ENCODE data around the gene PJA1.
A peak's percentile ranks its signal among the peaks of the same experiment; 100 is the strongest.

The PJA1 gene

DNA sequence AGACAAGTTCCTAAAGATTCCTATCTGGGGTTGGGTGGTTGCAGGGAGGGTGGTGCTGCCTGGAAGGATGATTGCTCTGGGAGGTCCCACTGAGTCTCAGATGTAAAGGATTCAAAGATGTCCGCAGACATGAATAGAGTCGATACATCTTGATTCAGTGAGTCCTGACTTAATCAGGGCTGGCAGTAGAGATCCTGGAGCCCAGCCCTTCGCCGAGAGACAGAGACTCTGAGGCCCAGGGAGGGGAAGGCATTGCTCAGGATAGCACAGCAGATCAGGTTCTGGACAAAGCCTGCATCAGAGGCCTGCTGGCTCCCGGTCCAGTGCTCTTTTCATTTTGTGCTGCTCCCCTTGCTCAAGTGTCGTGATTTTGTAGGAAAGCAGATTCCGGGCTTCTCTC is 21.7 kb downstream of the PJA1 start:
- Histone ChIP-seq H3K9ac (ENCODE audit: insufficient read length, low read depth) (no peak overlapping the region), H3K36me3 (ENCODE audit: insufficient read depth, insufficient read length, low read length) (no peaks in the 10 kb centered on the region), H3K4me3 (ENCODE audit: insufficient read length, low read depth) (no peak overlapping the region), H3K27me3 (ENCODE audit: insufficient read depth, insufficient read length) (no peaks in the 10 kb centered on the region), H3K4me1 (ENCODE audit: insufficient read depth, insufficient read length) (peaks cover 16% of the 10 kb centered on the region), H3K9me3 (ENCODE audit: insufficient read depth, low read length) (no peaks in the 10 kb centered on the region)
- no peak for TF ChIP-seq ZNF274 (IDR thresholded peaks at IDR 0.05; ENCODE audit: low read depth, low read length)
- no peak for TF ChIP-seq SUZ12 (IDR thresholded peaks at IDR 0.05; ENCODE audit: extremely low read depth, insufficient read depth, insufficient read length)
- TF ChIP-seq YY1 (IDR thresholded peaks at IDR 0.05; ENCODE audit: insufficient read depth, insufficient read length) = no peak
- DNase-seq (ENCODE audit: low read depth, low spot score) = no peak

DNA sequence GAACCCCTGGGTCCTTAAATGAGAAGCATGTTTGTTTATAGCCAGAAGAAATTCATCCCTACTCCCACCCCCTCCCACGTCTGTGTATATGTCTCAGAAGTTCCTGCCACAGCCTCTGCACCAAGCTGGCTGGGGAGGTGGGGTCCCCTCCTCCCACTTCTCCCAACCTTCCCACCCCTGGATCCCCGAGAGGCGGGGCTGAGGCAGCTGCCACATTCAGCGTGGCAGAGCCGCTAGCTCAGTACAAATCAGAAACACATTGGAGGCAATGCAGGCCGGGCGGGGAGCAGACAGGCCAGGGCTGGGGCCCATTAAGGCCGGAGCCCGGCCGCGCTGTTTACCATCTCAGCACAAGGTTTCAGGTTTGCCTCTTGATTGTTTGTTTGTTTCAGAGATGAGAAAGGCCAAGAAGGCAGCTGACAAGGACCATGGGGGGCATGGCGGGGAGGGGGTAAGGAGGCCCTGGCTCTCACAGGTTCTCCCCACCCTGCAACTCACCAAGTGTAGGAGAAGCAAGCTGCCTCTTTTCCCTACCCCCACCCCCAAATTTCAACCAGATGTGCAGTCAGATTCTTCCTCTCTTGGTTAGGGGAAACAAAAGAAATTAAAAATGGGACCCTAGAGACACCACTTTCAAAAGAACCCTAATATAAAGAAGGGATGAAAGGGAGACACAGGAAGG is 22.3 kb downstream of the PJA1 start:
- no peak overlapping the region for H3K4me3 ChIP-seq (ENCODE audit: insufficient read length, low read depth)
- no peaks in the 10 kb centered on the region for H3K36me3 ChIP-seq (ENCODE audit: insufficient read depth, insufficient read length, low read length)
- H3K9ac ChIP-seq (ENCODE audit: insufficient read length, low read depth) = no peak overlapping the region
- TF ChIP-seq SUZ12 (IDR thresholded peaks at IDR 0.05; ENCODE audit: extremely low read depth, insufficient read depth, insufficient read length) = no peak
- no peaks in the 10 kb centered on the region for H3K27me3 ChIP-seq (ENCODE audit: insufficient read depth, insufficient read length)
- peaks cover 16% of the 10 kb centered on the region for H3K4me1 ChIP-seq (ENCODE audit: insufficient read depth, insufficient read length)
- no peaks in the 10 kb centered on the region for H3K9me3 ChIP-seq (ENCODE audit: insufficient read depth, low read length)
- DNase-seq (ENCODE audit: low read depth, low spot score) = no peak

DNA sequence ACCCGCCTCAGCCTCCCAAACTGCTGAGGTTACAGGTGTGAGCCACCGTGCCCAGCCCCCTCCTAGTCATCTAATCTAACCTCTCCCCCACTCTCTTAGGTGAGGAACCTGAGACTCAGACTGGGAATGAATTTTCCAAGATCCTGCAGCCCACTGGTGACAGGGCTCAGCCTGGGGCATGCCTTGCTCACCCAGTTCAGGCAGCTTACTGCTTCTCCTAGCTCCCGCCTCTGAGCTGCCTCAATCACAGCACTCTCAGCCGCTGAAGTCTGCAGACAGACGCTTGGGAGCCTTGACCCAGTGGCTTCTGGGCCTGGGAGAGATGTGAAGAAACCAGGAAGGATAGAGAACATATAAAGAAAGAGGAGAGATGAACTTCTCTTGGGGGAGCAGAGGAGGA is 24.4 kb downstream of the PJA1 start:
- TF ChIP-seq ZNF274 (IDR thresholded peaks at IDR 0.05; ENCODE audit: low read depth, low read length) (no peak), SUZ12 (IDR thresholded peaks at IDR 0.05; ENCODE audit: extremely low read depth, insufficient read depth, insufficient read length) (no peak), YY1 (IDR thresholded peaks at IDR 0.05; ENCODE audit: insufficient read depth, insufficient read length) (no peak)
- DNase-seq (ENCODE audit: low read depth, low spot score) = no peak
- no peak overlapping the region for H3K4me3 ChIP-seq (ENCODE audit: insufficient read length, low read depth)
- no peaks in the 10 kb centered on the region for H3K36me3 ChIP-seq (ENCODE audit: insufficient read depth, insufficient read length, low read length)
- no peak overlapping the region for H3K9ac ChIP-seq (ENCODE audit: insufficient read length, low read depth)
- H3K9me3 ChIP-seq (ENCODE audit: insufficient read depth, low read length) = no peaks in the 10 kb centered on the region
- no peaks in the 10 kb centered on the region for H3K27me3 ChIP-seq (ENCODE audit: insufficient read depth, insufficient read length)
- peaks cover 16% of the 10 kb centered on the region for H3K4me1 ChIP-seq (ENCODE audit: insufficient read depth, insufficient read length)

DNA sequence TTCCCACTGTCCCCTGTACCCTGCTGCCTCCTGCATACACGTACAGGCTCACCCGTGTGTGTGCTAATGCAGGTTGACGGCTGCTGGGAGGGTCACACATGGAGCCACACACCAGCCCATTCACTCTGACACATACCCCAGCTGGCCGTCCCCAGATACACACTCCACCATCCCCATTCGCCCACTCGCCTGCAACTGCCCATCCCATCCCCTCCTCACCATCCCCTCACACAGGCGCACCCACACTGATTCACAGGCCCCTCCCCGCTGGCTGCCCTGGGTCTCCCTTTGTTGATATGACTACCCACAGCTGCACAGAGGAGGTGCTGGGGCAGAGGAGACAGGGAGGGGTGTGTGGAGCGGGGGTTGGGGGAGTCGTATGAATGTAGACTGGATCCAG is 25.7 kb downstream of the PJA1 start:
- Histone ChIP-seq H3K9ac (ENCODE audit: insufficient read length, low read depth) (peak overlapping the region; percentile 28), H3K4me3 (ENCODE audit: insufficient read length, low read depth) (no peak overlapping the region), H3K36me3 (ENCODE audit: insufficient read depth, insufficient read length, low read length) (no peaks in the 10 kb centered on the region), H3K4me1 (ENCODE audit: insufficient read depth, insufficient read length) (peaks cover 16% of the 10 kb centered on the region), H3K27me3 (ENCODE audit: insufficient read depth, insufficient read length) (no peaks in the 10 kb centered on the region), H3K9me3 (ENCODE audit: insufficient read depth, low read length) (no peaks in the 10 kb centered on the region)
- DNase-seq (ENCODE audit: low read depth, low spot score) = no peak
- TF ChIP-seq SUZ12 (IDR thresholded peaks at IDR 0.05; ENCODE audit: extremely low read depth, insufficient read depth, insufficient read length) (no peak), ZNF274 (IDR thresholded peaks at IDR 0.05; ENCODE audit: low read depth, low read length) (no peak), YY1 (IDR thresholded peaks at IDR 0.05; ENCODE audit: insufficient read depth, insufficient read length) (no peak)

DNA sequence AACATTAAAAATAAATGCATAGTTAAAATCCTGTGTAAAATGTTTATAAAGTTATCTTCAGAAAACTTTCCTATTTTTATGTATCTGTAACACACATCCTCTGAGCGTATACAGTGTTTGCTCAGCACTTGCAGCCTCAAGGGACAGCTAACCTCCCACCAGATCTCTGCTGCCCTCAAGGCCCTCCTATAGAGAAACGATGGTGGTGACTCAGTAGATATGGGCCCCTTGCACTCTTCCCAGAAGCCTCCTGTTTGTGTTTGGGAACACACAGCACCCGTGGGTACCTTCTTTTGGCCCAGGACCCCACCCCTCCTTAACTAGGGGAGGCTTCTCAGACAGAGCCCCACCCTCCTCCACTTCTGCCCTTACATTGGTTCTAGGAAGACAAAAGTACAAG is 26.7 kb downstream of the PJA1 start:
- Histone ChIP-seq H3K9ac (ENCODE audit: insufficient read length, low read depth) (peak overlapping the region; percentile 34), H3K4me1 (ENCODE audit: insufficient read depth, insufficient read length) (peaks cover 16% of the 10 kb centered on the region), H3K36me3 (ENCODE audit: insufficient read depth, insufficient read length, low read length) (no peaks in the 10 kb centered on the region), H3K4me3 (ENCODE audit: insufficient read length, low read depth) (no peak overlapping the region), H3K9me3 (ENCODE audit: insufficient read depth, low read length) (no peaks in the 10 kb centered on the region), H3K27me3 (ENCODE audit: insufficient read depth, insufficient read length) (no peaks in the 10 kb centered on the region)
- no peak for TF ChIP-seq SUZ12 (IDR thresholded peaks at IDR 0.05; ENCODE audit: extremely low read depth, insufficient read depth, insufficient read length)
- TF ChIP-seq ZNF274 (IDR thresholded peaks at IDR 0.05; ENCODE audit: low read depth, low read length) = no peak
- no peak for TF ChIP-seq YY1 (IDR thresholded peaks at IDR 0.05; ENCODE audit: insufficient read depth, insufficient read length)
- no peak for DNase-seq (ENCODE audit: low read depth, low spot score)

DNA sequence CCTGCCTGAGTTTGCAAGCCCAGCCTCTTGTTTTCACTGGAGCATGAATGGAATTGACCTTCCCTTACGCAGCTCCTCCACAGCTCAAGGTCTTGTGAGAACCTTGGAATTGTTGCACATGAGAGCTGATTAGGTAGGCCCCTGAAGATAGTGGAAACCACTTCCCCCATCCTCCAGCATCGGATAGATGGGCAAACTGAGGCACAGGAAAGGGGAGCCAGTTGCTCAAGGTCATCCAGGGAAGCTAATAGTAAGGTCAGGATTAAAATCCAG is 27.2 kb downstream of the PJA1 start:
- H3K27me3 ChIP-seq (ENCODE audit: insufficient read depth, insufficient read length) = no peaks in the 10 kb centered on the region
- no peaks in the 10 kb centered on the region for H3K9me3 ChIP-seq (ENCODE audit: insufficient read depth, low read length)
- H3K9ac ChIP-seq (ENCODE audit: insufficient read length, low read depth) = peak overlapping the region; percentile 50
- H3K4me1 ChIP-seq (ENCODE audit: insufficient read depth, insufficient read length) = peaks cover 16% of the 10 kb centered on the region
- H3K4me3 ChIP-seq (ENCODE audit: insufficient read length, low read depth) = no peak overlapping the region
- DNase-seq (ENCODE audit: low read depth, low spot score) = no peak
- H3K36me3 ChIP-seq (ENCODE audit: insufficient read depth, insufficient read length, low read length) = no peaks in the 10 kb centered on the region
- TF ChIP-seq ZNF274 (IDR thresholded peaks at IDR 0.05; ENCODE audit: low read depth, low read length) = no peak
- TF ChIP-seq YY1 (IDR thresholded peaks at IDR 0.05; ENCODE audit: insufficient read depth, insufficient read length) = no peak
- no peak for TF ChIP-seq SUZ12 (IDR thresholded peaks at IDR 0.05; ENCODE audit: extremely low read depth, insufficient read depth, insufficient read length)

DNA sequence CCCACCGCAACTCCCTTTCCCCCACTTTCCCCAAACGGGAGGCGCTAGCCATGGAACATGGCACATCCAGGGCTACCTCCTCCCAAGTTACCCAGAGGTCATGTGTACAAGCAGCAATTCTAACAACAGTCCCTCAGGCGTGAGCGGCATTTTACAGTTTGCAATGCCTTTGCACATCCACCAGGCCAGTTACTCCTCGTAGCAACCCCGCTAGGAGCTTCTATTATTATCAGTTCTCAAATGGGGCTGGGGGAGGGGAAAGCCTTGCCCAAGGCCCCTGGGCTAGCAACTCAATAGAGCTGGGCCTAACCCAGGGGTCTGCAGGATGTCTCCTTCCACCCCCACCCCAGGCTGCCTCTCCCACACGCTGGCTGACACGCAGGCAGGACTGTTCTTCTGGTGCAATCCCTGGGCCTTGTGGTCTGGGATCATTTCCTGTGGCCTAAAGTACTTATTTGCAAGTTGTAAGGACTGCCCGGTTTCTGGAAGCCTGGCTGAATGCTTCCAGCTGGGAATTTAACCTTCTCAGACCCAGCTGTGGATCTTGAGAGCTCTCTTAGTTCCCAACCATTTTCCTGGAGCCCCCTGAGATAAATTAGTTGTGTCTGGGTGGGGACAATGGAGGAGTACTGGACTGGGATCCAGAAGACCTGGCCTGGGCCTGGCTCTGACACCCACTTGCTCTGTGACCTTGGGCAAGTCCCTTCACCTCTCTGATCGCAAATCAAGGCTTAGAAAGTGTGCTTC is 27.7 kb downstream of the PJA1 start:
- Histone ChIP-seq H3K36me3 (ENCODE audit: insufficient read depth, insufficient read length, low read length) (no peaks in the 10 kb centered on the region), H3K4me1 (ENCODE audit: insufficient read depth, insufficient read length) (peaks cover 21% of the 10 kb centered on the region)
- DNase-seq (ENCODE audit: low read depth, low spot score) = peak; percentile 76

More for the DNA sequence above, 27.7 kb downstream of the PJA1 start:
- peak overlapping the region; percentile 49 for H3K4me3 ChIP-seq (ENCODE audit: insufficient read length, low read depth)
- no peak for TF ChIP-seq SUZ12 (IDR thresholded peaks at IDR 0.05; ENCODE audit: extremely low read depth, insufficient read depth, insufficient read length)
- TF ChIP-seq ZNF274 (IDR thresholded peaks at IDR 0.05; ENCODE audit: low read depth, low read length) = no peak
- H3K9ac ChIP-seq (ENCODE audit: insufficient read length, low read depth) = peak overlapping the region; percentile 79
- no peaks in the 10 kb centered on the region for H3K9me3 ChIP-seq (ENCODE audit: insufficient read depth, low read length)
- H3K27me3 ChIP-seq (ENCODE audit: insufficient read depth, insufficient read length) = no peaks in the 10 kb centered on the region

All from NT2/D1 (cell line).